Measurements from ENCODE around the gene GALNT10.

GALNT10 gene

GRCh38 chr5:154251529-154251928, 61.0 kb downstream of the GALNT10 start:
- peaks cover 3% of the 10 kb centered on the region for H3K4me1 ChIP-seq (ENCODE audit: control insufficient read depth, insufficient read depth, low read length)
- H3K27ac ChIP-seq (ENCODE audit: low read length): no peak overlapping the region

GRCh38 chr5:154253807-154254206, 63.3 kb downstream of the GALNT10 start:
- Histone ChIP-seq H3K9me3 (ENCODE audit: control insufficient read depth in 2 of 2, low read length in 2 of 2) (no peaks in the 10 kb centered on the region), H3K9ac (ENCODE audit: low read length in 2 of 2) (no peak overlapping the region), H3K4me3 (ENCODE audit: low read length in 2 of 2) (no peak overlapping the region), H3K27ac (ENCODE audit: low read length) (no peak overlapping the region), H3K27me3 (ENCODE audit: control insufficient read depth in 1 of 2, insufficient read depth in 2 of 2, low read length in 2 of 2) (no peaks in the 10 kb centered on the region), H3K36me3 (ENCODE audit: control insufficient read depth in 2 of 2, insufficient read depth in 2 of 2, low read length in 2 of 2) (no peaks in the 10 kb centered on the region), H3K4me1 (ENCODE audit: control insufficient read depth, insufficient read depth, low read length) (peaks cover 3% of the 10 kb centered on the region)

More at GRCh38 chr5:154251529-154251928, 61.0 kb downstream of the GALNT10 start:
- no peaks in the 10 kb centered on the region for H3K27me3 ChIP-seq (ENCODE audit: control insufficient read depth in 1 of 2, insufficient read depth in 2 of 2, low read length in 2 of 2)
- no peak overlapping the region for H3K9ac ChIP-seq (ENCODE audit: low read length in 2 of 2)
- no peaks in the 10 kb centered on the region for H3K36me3 ChIP-seq (ENCODE audit: control insufficient read depth in 2 of 2, insufficient read depth in 2 of 2, low read length in 2 of 2)
- no peaks in the 10 kb centered on the region for H3K9me3 ChIP-seq (ENCODE audit: control insufficient read depth in 2 of 2, low read length in 2 of 2)
- no peak overlapping the region for H3K4me3 ChIP-seq (ENCODE audit: low read length in 2 of 2)

- no peak overlapping the region for H3K4me3 ChIP-seq (ENCODE audit: low read length in 2 of 2)
- no peaks in the 10 kb centered on the region for H3K27me3 ChIP-seq (ENCODE audit: control insufficient read depth in 1 of 2, insufficient read depth in 2 of 2, low read length in 2 of 2)
- H3K27ac ChIP-seq (ENCODE audit: low read length): no peak overlapping the region
- no peaks in the 10 kb centered on the region for H3K36me3 ChIP-seq (ENCODE audit: control insufficient read depth in 2 of 2, insufficient read depth in 2 of 2, low read length in 2 of 2)
- H3K9me3 ChIP-seq (ENCODE audit: control insufficient read depth in 2 of 2, low read length in 2 of 2): no peaks in the 10 kb centered on the region
- peaks cover 3% of the 10 kb centered on the region for H3K4me1 ChIP-seq (ENCODE audit: control insufficient read depth, insufficient read depth, low read length)
- no peak overlapping the region for H3K9ac ChIP-seq (ENCODE audit: low read length in 2 of 2)
Observed at GRCh38 chr5:154254896-154255295, 64.4 kb downstream of the GALNT10 start.

- no peaks in the 10 kb centered on the region for H3K27me3 ChIP-seq (ENCODE audit: control insufficient read depth in 1 of 2, insufficient read depth in 2 of 2, low read length in 2 of 2)
- no peak overlapping the region for H3K4me3 ChIP-seq (ENCODE audit: low read length in 2 of 2)
- no peak overlapping the region for H3K27ac ChIP-seq (ENCODE audit: low read length)
- H3K36me3 ChIP-seq (ENCODE audit: control insufficient read depth in 2 of 2, insufficient read depth in 2 of 2, low read length in 2 of 2): no peaks in the 10 kb centered on the region
- no peak overlapping the region for H3K9ac ChIP-seq (ENCODE audit: low read length in 2 of 2)
- H3K9me3 ChIP-seq (ENCODE audit: control insufficient read depth in 2 of 2, low read length in 2 of 2): no peaks in the 10 kb centered on the region
- H3K4me1 ChIP-seq (ENCODE audit: control insufficient read depth, insufficient read depth, low read length): no peaks in the 10 kb centered on the region
Observed at GRCh38 chr5:154257046-154257445, 66.5 kb downstream of the GALNT10 start.

- H3K9me3 ChIP-seq (ENCODE audit: control insufficient read depth in 2 of 2, low read length in 2 of 2): no peaks in the 10 kb centered on the region
- no peak overlapping the region for H3K4me3 ChIP-seq (ENCODE audit: low read length in 2 of 2)
- H3K27me3 ChIP-seq (ENCODE audit: control insufficient read depth in 1 of 2, insufficient read depth in 2 of 2, low read length in 2 of 2): no peaks in the 10 kb centered on the region
- no peaks in the 10 kb centered on the region for H3K36me3 ChIP-seq (ENCODE audit: control insufficient read depth in 2 of 2, insufficient read depth in 2 of 2, low read length in 2 of 2)
- H3K9ac ChIP-seq (ENCODE audit: low read length in 2 of 2): no peak overlapping the region
- no peak overlapping the region for H3K27ac ChIP-seq (ENCODE audit: low read length)
- H3K4me1 ChIP-seq (ENCODE audit: control insufficient read depth, insufficient read depth, low read length): no peaks in the 10 kb centered on the region
Observed at GRCh38 chr5:154258531-154259217, 68.1 kb downstream of the GALNT10 start.

- H3K36me3 ChIP-seq (ENCODE audit: control insufficient read depth in 2 of 2, insufficient read depth in 2 of 2, low read length in 2 of 2): no peaks in the 10 kb centered on the region
Observed at GRCh38 chr5:154260224-154260927, 69.8 kb downstream of the GALNT10 start.

GRCh38 chr5:154262342-154262741, 71.8 kb downstream of the GALNT10 start:
- Histone ChIP-seq H3K36me3 (ENCODE audit: control insufficient read depth in 2 of 2, insufficient read depth in 2 of 2, low read length in 2 of 2) (no peaks in the 10 kb centered on the region), H3K9me3 (ENCODE audit: control insufficient read depth in 2 of 2, low read length in 2 of 2) (no peaks in the 10 kb centered on the region), H3K27me3 (ENCODE audit: control insufficient read depth in 1 of 2, insufficient read depth in 2 of 2, low read length in 2 of 2) (no peaks in the 10 kb centered on the region), H3K4me1 (ENCODE audit: control insufficient read depth, insufficient read depth, low read length) (no peaks in the 10 kb centered on the region), H3K9ac (ENCODE audit: low read length in 2 of 2) (no peak overlapping the region), H3K4me3 (ENCODE audit: low read length in 2 of 2) (no peak overlapping the region), H3K27ac (ENCODE audit: low read length) (no peak overlapping the region)

More at GRCh38 chr5:154260224-154260927, 69.8 kb downstream of the GALNT10 start:
- no peak overlapping the region for H3K4me3 ChIP-seq (ENCODE audit: low read length in 2 of 2)
- H3K9ac ChIP-seq (ENCODE audit: low read length in 2 of 2): no peak overlapping the region
- H3K27me3 ChIP-seq (ENCODE audit: control insufficient read depth in 1 of 2, insufficient read depth in 2 of 2, low read length in 2 of 2): no peaks in the 10 kb centered on the region
- H3K4me1 ChIP-seq (ENCODE audit: control insufficient read depth, insufficient read depth, low read length): no peaks in the 10 kb centered on the region
- H3K9me3 ChIP-seq (ENCODE audit: control insufficient read depth in 2 of 2, low read length in 2 of 2): no peaks in the 10 kb centered on the region
- no peak overlapping the region for H3K27ac ChIP-seq (ENCODE audit: low read length)

GRCh38 chr5:154264549-154265196, 74.1 kb downstream of the GALNT10 start:
- Histone ChIP-seq H3K4me3 (ENCODE audit: low read length in 2 of 2) (no peak overlapping the region), H3K36me3 (ENCODE audit: control insufficient read depth in 2 of 2, insufficient read depth in 2 of 2, low read length in 2 of 2) (no peaks in the 10 kb centered on the region), H3K9ac (ENCODE audit: low read length in 2 of 2) (no peak overlapping the region), H3K4me1 (ENCODE audit: control insufficient read depth, insufficient read depth, low read length) (no peaks in the 10 kb centered on the region), H3K9me3 (ENCODE audit: control insufficient read depth in 2 of 2, low read length in 2 of 2) (no peaks in the 10 kb centered on the region), H3K27me3 (ENCODE audit: control insufficient read depth in 1 of 2, insufficient read depth in 2 of 2, low read length in 2 of 2) (no peaks in the 10 kb centered on the region), H3K27ac (ENCODE audit: low read length) (no peak overlapping the region)

- no peaks in the 10 kb centered on the region for H3K4me1 ChIP-seq (ENCODE audit: control insufficient read depth, insufficient read depth, low read length)
- no peak overlapping the region for H3K27ac ChIP-seq (ENCODE audit: low read length)
Observed at GRCh38 chr5:154265197-154265773, 74.8 kb downstream of the GALNT10 start.

GRCh38 chr5:154267516-154267915, 77.0 kb downstream of the GALNT10 start:
- Histone ChIP-seq H3K4me3 (ENCODE audit: low read length in 2 of 2) (no peak overlapping the region), H3K36me3 (ENCODE audit: control insufficient read depth in 2 of 2, insufficient read depth in 2 of 2, low read length in 2 of 2) (no peaks in the 10 kb centered on the region), H3K9me3 (ENCODE audit: control insufficient read depth in 2 of 2, low read length in 2 of 2) (no peaks in the 10 kb centered on the region), H3K27ac (ENCODE audit: low read length) (no peak overlapping the region), H3K9ac (ENCODE audit: low read length in 2 of 2) (no peak overlapping the region), H3K27me3 (ENCODE audit: control insufficient read depth in 1 of 2, insufficient read depth in 2 of 2, low read length in 2 of 2) (no peaks in the 10 kb centered on the region), H3K4me1 (ENCODE audit: control insufficient read depth, insufficient read depth, low read length) (peaks cover 6% of the 10 kb centered on the region)

More at GRCh38 chr5:154265197-154265773, 74.8 kb downstream of the GALNT10 start:
- Histone ChIP-seq H3K36me3 (ENCODE audit: control insufficient read depth in 2 of 2, insufficient read depth in 2 of 2, low read length in 2 of 2) (no peaks in the 10 kb centered on the region), H3K9me3 (ENCODE audit: control insufficient read depth in 2 of 2, low read length in 2 of 2) (no peaks in the 10 kb centered on the region), H3K4me3 (ENCODE audit: low read length in 2 of 2) (no peak overlapping the region), H3K9ac (ENCODE audit: low read length in 2 of 2) (no peak overlapping the region), H3K27me3 (ENCODE audit: control insufficient read depth in 1 of 2, insufficient read depth in 2 of 2, low read length in 2 of 2) (no peaks in the 10 kb centered on the region)
